Endothelial cell of umbilical vein (primary cell): Measurements from ENCODE around the gene AGAP3. TPM values are rescaled to one million over a fixed set of nuclear protein-coding genes. Genes with fewer than 3 reads are reported as not detected.
A peak's percentile ranks its signal among the peaks of the same experiment; 100 is the strongest.

Experiments
- BruUV-seq: library from RNA; stranded (reverse); fragments of 400-500 nt; replicated peaks from 2 replicates; lab custom pipeline; 2021; lab: Mats Ljungman, UMichigan
- CTCF ChIA-PET: fragments of 300-600, 350-600 bp; sonication (Branson Sonifier 250); formaldehyde crosslinking; loops from one replicate; lab custom pipeline; 2021; ENCODE audit warnings: antibody characterized with exemption, inconsistent platforms; lab: Charles Lee
- POLR2A ChIA-PET: fragments of 300-600, 350-600 bp; sonication (Branson Sonifier 250); formaldehyde crosslinking; loops from one replicate; lab custom pipeline; 2021; ENCODE audit warnings: antibody characterized with exemption, inconsistent platforms; lab: Charles Lee
- DNase-seq: peaks from one replicate; pipeline ENCODE4 v3.0.0-alpha.2; 2011; ENCODE audit warnings: low read depth, low spot score
- FAIRE-seq: peaks from 2 replicates; lab custom pipeline; 2011; peaks lifted over from hg19 to GRCh38; lab: Jason Lieb, UNC
- H2AFZ ChIP-seq: 2 replicates; pipeline ENCODE4 v1.6.0; 2012; ENCODE audit warnings: low read depth, low read length, control low read depth, inconsistent platforms
- H3K27ac ChIP-seq: 2 replicates; pipeline ENCODE4 v1.5.1; 2011; ENCODE audit warnings: low read depth, mild to moderate bottlenecking, control low read depth, low read length, moderate library complexity; ENCODE audit not compliant: insufficient read depth
- H3K27me3 ChIP-seq, 2 experiments: 2 replicates each; pipeline versions ENCODE4 v1.6.0 to v1.6.1; 2011; ENCODE audit warnings: low read length in 2 of 2, mixed read lengths in 1 of 2; ENCODE audit not compliant: control insufficient read depth in 2 of 2, insufficient read depth in 2 of 2
- H3K36me3 ChIP-seq, 2 experiments: 2 replicates in 1 of 2; 3 replicates in 1 of 2; pipeline ENCODE4 v1.5.1; 2011; ENCODE audit warnings: low read length in 2 of 2, mild to moderate bottlenecking in 1 of 2, moderate library complexity in 1 of 2; ENCODE audit not compliant: control insufficient read depth in 2 of 2, insufficient read depth in 2 of 2; ENCODE audit errors: extremely low read depth in 1 of 2
- H3K4me1 ChIP-seq: 3 replicates; pipeline ENCODE4 v1.5.1; 2011; ENCODE audit warnings: mild to moderate bottlenecking, low read length; ENCODE audit not compliant: control insufficient read depth, insufficient read depth; ENCODE audit errors: extremely low read depth
- H3K4me2 ChIP-seq: 2 replicates; pipeline ENCODE4 v1.6.1; 2011; ENCODE audit warnings: low read length, control low read depth, mixed read lengths; ENCODE audit not compliant: insufficient read depth
- H3K4me3 ChIP-seq, 3 experiments: fragments of 200-600 bp in 1 of 3; sonication (generic), shearing (Covaris generic) in 1 of 3; replicated peaks in 1 of 3; 2 replicates each; pipeline ENCODE4 v1.5.1; 2011 to 2016; ENCODE audit warnings: control low read depth in 3 of 3, low read length in 3 of 3, mild to moderate bottlenecking in 2 of 3, inconsistent platforms in 1 of 3, low read depth in 1 of 3, moderate library complexity in 1 of 3; ENCODE audit not compliant: insufficient read depth in 1 of 3
- H3K79me2 ChIP-seq: 2 replicates; pipeline ENCODE4 v1.6.0; 2012; ENCODE audit warnings: low read length, inconsistent platforms; ENCODE audit not compliant: control insufficient read depth, insufficient read depth
- H3K9ac ChIP-seq: replicated peaks from 2 replicates; pipeline ENCODE3; 2011; ENCODE audit warnings: low read length, control low read depth; ENCODE audit not compliant: insufficient read depth; ENCODE audit errors: extremely low read depth
- H3K9me1 ChIP-seq: replicated peaks from 3 replicates; pipeline ENCODE4 v1.6.0; 2011; ENCODE audit warnings: mild to moderate bottlenecking, low read length; ENCODE audit not compliant: control insufficient read depth, insufficient read depth; ENCODE audit errors: extremely low read depth
- H3K9me3 ChIP-seq: replicated peaks from 2 replicates; pipeline ENCODE4 v1.5.1; 2012; ENCODE audit warnings: low read length, inconsistent platforms; ENCODE audit not compliant: control insufficient read depth, insufficient read depth
- H4K20me1 ChIP-seq: replicated peaks from 2 replicates; pipeline ENCODE3; 2011; ENCODE audit warnings: mild to moderate bottlenecking, low read length; ENCODE audit not compliant: control insufficient read depth, insufficient read depth; ENCODE audit errors: extremely low read depth
- EZH2 ChIP-seq: IDR thresholded peaks from 2 replicates; pipeline ENCODE4 v1.6.1; 2012; ENCODE audit warnings: borderline replicate concordance, low read depth, mild to moderate bottlenecking, moderate library complexity, low read length, inconsistent platforms; ENCODE audit not compliant: severe bottlenecking
- FOS ChIP-seq: IDR thresholded peaks from 2 replicates; pipeline ENCODE4 v1.6.1; 2011; ENCODE audit warnings: mild to moderate bottlenecking, low read length, moderate library complexity, borderline replicate concordance; ENCODE audit not compliant: insufficient read depth
- GATA2 ChIP-seq: IDR thresholded peaks from 2 replicates; pipeline ENCODE4 v1.7.0; 2011; ENCODE audit warnings: low read depth, mild to moderate bottlenecking, moderate library complexity, mixed read lengths, low read length; ENCODE audit not compliant: insufficient read length, insufficient read depth
- JUN ChIP-seq: IDR thresholded peaks from 2 replicates; pipeline ENCODE4 v1.6.1; 2011; ENCODE audit warnings: borderline replicate concordance, low read depth; ENCODE audit not compliant: insufficient read length, insufficient read depth
- MYC ChIP-seq: IDR thresholded peaks from one replicate; pipeline ENCODE4 v1.6.1; 2011; ENCODE audit warnings: mild to moderate bottlenecking, low read depth, low read length
- POLR2A ChIP-seq: IDR thresholded peaks from 2 replicates; pipeline ENCODE4 v1.6.1; 2012; ENCODE audit warnings: low read depth, mild to moderate bottlenecking, control low read depth, low read length
- POLR2AphosphoS5 ChIP-seq: IDR thresholded peaks from 2 replicates; pipeline ENCODE4 v1.6.1; 2012; ENCODE audit warnings: low read depth, mild to moderate bottlenecking, control low read depth, low read length, moderate library complexity; ENCODE audit not compliant: insufficient read depth
- dilution Hi-C: fragments of 300-500 bp; cut with MboI; formaldehyde crosslinking; loops from one replicate; pipeline ENCODE4 v1.15.0; 2019; ENCODE audit warnings: low sequenced_read_pairs; ENCODE audit not compliant: extremely low pct_ligation_motif_present
- intact Hi-C: fragments of 100-400 bp; cut with micrococcal nuclease; formaldehyde crosslinking; loops from one replicate; pipeline ENCODE4 v1.10.0; 2022
- polyA plus RNA-seq, 4 experiments: library from polyadenylated mRNA; depleted of rRNA in 3 of 4; stranded (reverse) in 3 of 4; unstranded in 1 of 4; fragments of >200 nt; gene quantifications; 2 replicates each; pipeline versions ENCODE4 v1.2.1 to v1.2.3, GENCODE V29; 2011 to 2012; ENCODE audit warnings: missing spikeins in 1 of 4
- total RNA-seq: library from RNA; stranded (reverse); gene quantifications from 2 replicates; pipeline ENCODE4 v1.2.3, GENCODE V29; 2021
- TF ChIP-seq, protein P1 (sequence below): IDR thresholded peaks from 2 replicates; pipeline ENCODE4 v1.6.1; 2011; ENCODE audit not compliant: insufficient read depth, insufficient read length
- TF ChIP-seq, protein P2 (sequence below), 2 donors: IDR thresholded peaks; 1 replicate in 1 of 2; 2 replicates in 1 of 2; pipeline ENCODE4 v1.5.1; 2011; ENCODE audit warnings: low read length in 2 of 2, mild to moderate bottlenecking in 2 of 2, moderate library complexity in 2 of 2, control low read depth in 1 of 2, inconsistent platforms in 1 of 2, low read depth in 1 of 2; ENCODE audit not compliant: insufficient read depth in 1 of 2; ENCODE audit errors: extremely low read depth in 1 of 2

Gene AGAP3
- total and polyA plus RNA-seq, 2 donors (not counting 3 experiments of a cell fraction or from before 2014, with no cell fraction given), result 171 to 174 TPM

DNA sequence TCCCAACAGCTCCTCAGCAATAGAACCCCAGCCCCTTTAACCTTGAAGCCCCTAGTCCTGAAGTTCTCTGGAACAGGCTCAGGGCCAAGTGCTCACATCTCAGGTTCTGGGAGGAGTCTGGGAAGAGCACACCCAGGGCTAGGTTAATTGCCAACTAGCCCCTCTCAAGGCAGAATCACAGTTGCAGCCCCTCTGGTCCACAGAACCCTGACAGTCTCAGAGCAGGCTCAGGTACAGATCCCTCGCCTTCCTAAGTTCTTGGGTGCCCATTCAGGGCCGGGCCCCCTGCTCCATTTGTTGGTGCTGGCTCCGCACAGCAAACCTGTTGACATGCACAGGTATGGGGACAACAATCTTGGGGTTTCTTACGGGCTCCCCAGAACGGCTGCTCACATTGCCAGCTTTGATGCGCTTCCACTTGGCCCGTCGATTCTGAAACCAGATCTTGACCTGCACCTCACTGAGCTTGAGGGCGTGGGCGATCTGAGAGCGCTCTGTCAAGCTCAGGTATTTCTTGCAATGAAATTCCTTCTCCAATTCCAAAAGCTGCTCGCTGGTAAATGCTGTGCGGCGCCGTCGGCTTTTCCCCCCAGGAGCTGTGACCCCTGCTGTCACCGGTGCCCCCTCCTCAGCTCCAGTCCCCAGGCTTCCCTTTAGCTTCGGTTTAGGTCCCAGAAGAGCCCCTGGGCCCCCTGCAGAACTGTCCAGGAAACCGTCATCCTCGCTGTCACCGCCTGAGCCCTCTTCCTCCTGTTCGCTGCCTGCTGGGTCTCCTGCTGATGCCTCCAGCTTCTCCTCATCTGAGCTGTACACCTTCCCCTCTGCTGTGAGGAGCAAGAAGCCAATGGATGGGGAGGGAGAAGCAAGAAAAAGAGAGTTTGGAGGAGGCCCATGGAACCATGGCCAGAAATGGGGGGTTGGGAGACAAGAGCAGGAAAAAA, 62.3 kb downstream of the AGAP3 start:
- no peaks in the 10 kb centered on the region for H3K9me3 ChIP-seq
- no peaks in the 10 kb centered on the region for H3K79me2 ChIP-seq
- intact Hi-C loops, result no loop called here
- dilution Hi-C loops, result no loop called here
- no peak overlapping the region for H3K9ac ChIP-seq
- H3K4me3 ChIP-seq, result no peak overlapping the region
- H3K9me1 ChIP-seq, result no peaks in the 10 kb centered on the region
- ChIA-PET POLR2A (no interaction called here), CTCF (interaction anchor here (1.0 to 2.3 kb wide), 7 partner anchors 9 to 95 kb away, joined by 3 to 13 read pairs (median 5); partner anchors contain the start of gene GBX1)
- H3K27me3 ChIP-seq, result peaks cover 17 to 40% of the 10 kb centered on the region in 2 experiments
- H3K36me3 ChIP-seq, result peaks cover 0 to 12% of the 10 kb centered on the region in 2 experiments
- H4K20me1 ChIP-seq, result no peaks in the 10 kb centered on the region
- no peak overlapping the region for H3K27ac ChIP-seq
- TF ChIP-seq, protein P1, sequence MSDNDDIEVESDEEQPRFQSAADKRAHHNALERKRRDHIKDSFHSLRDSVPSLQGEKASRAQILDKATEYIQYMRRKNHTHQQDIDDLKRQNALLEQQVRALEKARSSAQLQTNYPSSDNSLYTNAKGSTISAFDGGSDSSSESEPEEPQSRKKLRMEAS, result no peak
- TF ChIP-seq POLR2A, result peak; percentile 1
- no peaks in the 10 kb centered on the region for H3K4me1 ChIP-seq
- no peak for FAIRE-seq
- H3K4me2 ChIP-seq, result no peak overlapping the region
- no peak for DNase-seq
- BruUV-seq, result no TSS peak
- no peak overlapping the region for H2AFZ ChIP-seq

DNA sequence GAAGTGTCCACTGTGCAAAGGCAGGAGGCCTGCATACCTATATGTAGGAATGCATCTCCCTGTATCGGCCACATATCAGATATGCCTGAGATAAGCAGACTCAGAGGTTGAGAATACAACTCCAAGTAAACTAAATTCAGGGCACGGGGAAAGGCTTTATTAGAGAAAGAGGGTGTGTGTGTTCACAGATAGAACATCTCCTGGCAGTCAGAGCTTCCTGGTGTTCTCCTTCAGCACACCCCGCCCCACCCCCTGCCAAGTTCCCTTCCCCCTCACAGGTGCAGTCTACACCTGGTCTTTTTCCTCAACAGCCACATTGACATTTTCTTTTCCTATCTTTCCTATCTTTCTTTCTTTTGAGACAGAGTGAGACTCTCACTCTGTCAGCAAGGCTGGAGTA, 64.1 kb downstream of the AGAP3 start:
- BruUV-seq, result no TSS peak
- H3K9me1 ChIP-seq, result no peaks in the 10 kb centered on the region
- dilution Hi-C loops (no loop called here), intact Hi-C loops (no loop called here)
- ChIA-PET CTCF (interaction anchor here (1.2 kb wide), 1 partner anchor 132 kb away, joined by 3 read pairs; no protein-coding TSS in a partner anchor), POLR2A (no interaction called here)
- no peaks in the 10 kb centered on the region for H3K9me3 ChIP-seq
- peaks cover 18 to 49% of the 10 kb centered on the region in 2 experiments for H3K27me3 ChIP-seq
- no peaks in the 10 kb centered on the region for H3K36me3 ChIP-seq
- no peak overlapping the region for H3K4me2 ChIP-seq
- no peak overlapping the region for H2AFZ ChIP-seq
- no peaks in the 10 kb centered on the region for H3K79me2 ChIP-seq
- no peaks in the 10 kb centered on the region for H3K4me1 ChIP-seq
- H4K20me1 ChIP-seq, result no peaks in the 10 kb centered on the region
- TF ChIP-seq GATA2, result no peak
- TF ChIP-seq POLR2A, result no peak
- no peak for TF ChIP-seq POLR2AphosphoS5
- TF ChIP-seq, protein P2, sequence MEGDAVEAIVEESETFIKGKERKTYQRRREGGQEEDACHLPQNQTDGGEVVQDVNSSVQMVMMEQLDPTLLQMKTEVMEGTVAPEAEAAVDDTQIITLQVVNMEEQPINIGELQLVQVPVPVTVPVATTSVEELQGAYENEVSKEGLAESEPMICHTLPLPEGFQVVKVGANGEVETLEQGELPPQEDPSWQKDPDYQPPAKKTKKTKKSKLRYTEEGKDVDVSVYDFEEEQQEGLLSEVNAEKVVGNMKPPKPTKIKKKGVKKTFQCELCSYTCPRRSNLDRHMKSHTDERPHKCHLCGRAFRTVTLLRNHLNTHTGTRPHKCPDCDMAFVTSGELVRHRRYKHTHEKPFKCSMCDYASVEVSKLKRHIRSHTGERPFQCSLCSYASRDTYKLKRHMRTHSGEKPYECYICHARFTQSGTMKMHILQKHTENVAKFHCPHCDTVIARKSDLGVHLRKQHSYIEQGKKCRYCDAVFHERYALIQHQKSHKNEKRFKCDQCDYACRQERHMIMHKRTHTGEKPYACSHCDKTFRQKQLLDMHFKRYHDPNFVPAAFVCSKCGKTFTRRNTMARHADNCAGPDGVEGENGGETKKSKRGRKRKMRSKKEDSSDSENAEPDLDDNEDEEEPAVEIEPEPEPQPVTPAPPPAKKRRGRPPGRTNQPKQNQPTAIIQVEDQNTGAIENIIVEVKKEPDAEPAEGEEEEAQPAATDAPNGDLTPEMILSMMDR (IDR thresholded peaks at IDR 0.05; ENCODE audit: extremely low read depth in 1 of 2, insufficient read depth in 1 of 2, low read depth in 1 of 2, low read length in 2 of 2), result no peak
- TF ChIP-seq FOS, result no peak
- no peak for TF ChIP-seq EZH2
- TF ChIP-seq, protein P1, result no peak
- TF ChIP-seq JUN, result no peak
- TF ChIP-seq MYC, result no peak
- FAIRE-seq (no peak), DNase-seq (no peak)
- H3K27ac ChIP-seq, result no peak overlapping the region
- no peak overlapping the region for H3K9ac ChIP-seq
- H3K4me3 ChIP-seq, result no peak overlapping the region
